ENCODE results near the gene KRTAP10-2. TPM values are rescaled to one million over a fixed set of nuclear protein-coding genes. Genes with fewer than 3 reads are reported as not detected.

Gene KRTAP10-2
- total RNA-seq, 2 experiments from 2014 or later = not detected

DNA sequence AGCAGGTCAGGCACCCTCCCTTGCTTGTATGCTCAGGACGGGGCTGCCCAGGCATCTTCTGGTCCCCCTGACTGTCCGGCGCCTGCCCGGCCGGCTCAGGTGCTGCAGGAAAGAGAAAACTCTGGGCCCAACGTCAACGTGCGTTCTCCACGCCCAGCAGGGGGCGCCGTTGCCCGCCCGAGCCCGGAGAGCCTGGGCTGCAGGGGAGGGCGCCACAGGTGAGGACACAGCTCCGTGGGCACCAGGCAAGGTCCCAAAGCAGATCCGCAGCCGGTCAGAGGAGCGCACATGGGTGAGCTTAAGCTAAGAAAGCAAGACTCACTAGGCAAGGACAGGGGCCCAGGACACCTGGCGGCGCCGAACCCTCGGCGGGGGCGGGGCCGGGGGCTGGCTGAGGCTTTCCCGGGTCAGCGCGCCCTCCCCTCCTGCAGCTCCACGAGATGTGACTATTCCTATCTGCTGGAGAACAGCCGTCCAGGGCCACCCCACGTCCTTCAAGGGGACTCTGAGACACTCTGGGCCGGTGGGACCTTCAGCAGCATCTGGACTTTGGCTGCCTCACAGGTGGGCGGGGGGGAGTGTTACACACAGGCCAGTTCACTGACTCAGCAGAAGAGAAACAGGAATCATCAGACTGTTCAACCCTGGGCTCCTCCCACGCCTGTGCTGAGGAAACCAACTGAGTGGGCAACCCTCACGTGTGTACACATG is 40.6 kb downstream of the KRTAP10-2 start:
- no peaks in the 10 kb centered on the region for H3K9me3 Mint-ChIP-seq
- H3K36me3 Mint-ChIP-seq (ENCODE audit: low read depth) = no peaks in the 10 kb centered on the region
- ChIA-PET POLR2A (interaction anchor here (0.8 kb wide), 1 partner anchor 47 kb away, joined by 3 read pairs; no protein-coding TSS in a partner anchor), CTCF (interaction anchor here (0.6 to 2.6 kb wide), 45 partner anchors 9 to 417 kb away, joined by 3 to 31 read pairs (median 4); partner anchors contain the start of genes KRTAP12-3 and UBE2G2)
- DNase-seq = peak; percentile 78
- intact Hi-C loops (cut with micrococcal nuclease) = loop anchor here (5.0 to 10.0 kb wide), 2 partner anchors 234 to 282 kb away; no protein-coding TSS in a partner anchor
- peaks cover 4% of the 10 kb centered on the region for H3K4me1 Mint-ChIP-seq (ENCODE audit: low read depth)
- TF ChIP-seq, protein P1, sequence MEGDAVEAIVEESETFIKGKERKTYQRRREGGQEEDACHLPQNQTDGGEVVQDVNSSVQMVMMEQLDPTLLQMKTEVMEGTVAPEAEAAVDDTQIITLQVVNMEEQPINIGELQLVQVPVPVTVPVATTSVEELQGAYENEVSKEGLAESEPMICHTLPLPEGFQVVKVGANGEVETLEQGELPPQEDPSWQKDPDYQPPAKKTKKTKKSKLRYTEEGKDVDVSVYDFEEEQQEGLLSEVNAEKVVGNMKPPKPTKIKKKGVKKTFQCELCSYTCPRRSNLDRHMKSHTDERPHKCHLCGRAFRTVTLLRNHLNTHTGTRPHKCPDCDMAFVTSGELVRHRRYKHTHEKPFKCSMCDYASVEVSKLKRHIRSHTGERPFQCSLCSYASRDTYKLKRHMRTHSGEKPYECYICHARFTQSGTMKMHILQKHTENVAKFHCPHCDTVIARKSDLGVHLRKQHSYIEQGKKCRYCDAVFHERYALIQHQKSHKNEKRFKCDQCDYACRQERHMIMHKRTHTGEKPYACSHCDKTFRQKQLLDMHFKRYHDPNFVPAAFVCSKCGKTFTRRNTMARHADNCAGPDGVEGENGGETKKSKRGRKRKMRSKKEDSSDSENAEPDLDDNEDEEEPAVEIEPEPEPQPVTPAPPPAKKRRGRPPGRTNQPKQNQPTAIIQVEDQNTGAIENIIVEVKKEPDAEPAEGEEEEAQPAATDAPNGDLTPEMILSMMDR (IDR thresholded peaks at IDR 0.05) = peak; percentile 93
- ATAC-seq = peak; percentile 90
- no peak overlapping the region for H3K27ac Mint-ChIP-seq
- H3K4me3 Mint-ChIP-seq = peak overlapping the region; percentile 27
- H3K27me3 Mint-ChIP-seq = no peaks in the 10 kb centered on the region

DNA sequence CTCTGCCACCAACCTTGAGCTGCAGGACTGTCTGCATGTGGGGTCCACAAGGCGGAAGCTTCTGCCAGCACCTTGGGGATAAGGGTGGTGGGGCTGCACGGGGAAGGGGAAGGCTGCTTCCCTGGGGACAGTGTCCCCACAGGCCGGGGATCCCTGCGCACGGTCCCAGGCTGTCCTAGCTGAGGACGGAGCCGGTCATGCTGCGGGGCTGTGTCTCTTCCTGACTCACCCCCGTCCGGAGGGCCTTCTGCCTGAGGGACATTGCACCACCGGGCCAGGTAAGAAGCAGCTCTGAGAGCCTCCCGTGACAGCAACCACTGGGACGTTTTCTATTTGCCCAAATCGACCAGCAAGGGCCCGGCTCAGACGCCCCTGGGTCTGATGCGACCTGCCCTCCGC is 41.2 kb downstream of the KRTAP10-2 start:
- no peaks in the 10 kb centered on the region for H3K9me3 Mint-ChIP-seq
- intact Hi-C loops (cut with micrococcal nuclease) = loop anchor here (5.0 to 10.0 kb wide), 2 partner anchors 235 to 282 kb away; no protein-coding TSS in a partner anchor
- H3K4me1 Mint-ChIP-seq (ENCODE audit: low read depth) = peaks cover 4% of the 10 kb centered on the region
- H3K4me3 Mint-ChIP-seq = no peak overlapping the region
- H3K27ac Mint-ChIP-seq = no peak overlapping the region
- ATAC-seq (no peak), DNase-seq (no peak)
- no peaks in the 10 kb centered on the region for H3K36me3 Mint-ChIP-seq (ENCODE audit: low read depth)
- TF ChIP-seq, protein P1 (IDR thresholded peaks at IDR 0.05) = no peak
- POLR2A ChIA-PET = interaction anchor here (0.6 to 0.8 kb wide), 2 partner anchors 33 to 47 kb away, joined by 3 read pairs; no protein-coding TSS in a partner anchor
- CTCF ChIA-PET = interaction anchor here (0.7 to 2.6 kb wide), 32 partner anchors 9 to 417 kb away, joined by 3 to 31 read pairs (median 4); partner anchors contain the start of gene UBE2G2
- no peaks in the 10 kb centered on the region for H3K27me3 Mint-ChIP-seq

DNA sequence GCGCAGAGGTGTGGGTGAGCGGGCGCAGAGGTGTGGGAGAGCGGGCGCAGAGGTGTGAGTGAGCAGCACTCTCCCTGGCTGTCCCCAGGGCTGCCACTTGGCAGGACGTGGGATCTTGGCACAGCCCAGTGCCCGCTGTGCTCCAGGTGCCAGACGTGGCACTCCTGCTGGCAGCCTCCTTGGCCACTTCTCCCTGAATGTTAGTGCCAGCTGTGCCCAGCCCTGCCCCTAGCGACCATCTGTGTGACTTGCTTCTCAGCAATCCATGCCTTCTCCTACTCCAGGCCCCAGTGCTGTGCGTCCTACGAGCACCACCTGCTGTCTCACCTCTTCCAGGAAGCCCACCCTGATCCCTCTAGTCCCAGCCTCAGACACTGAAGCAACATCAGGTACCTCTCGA is 41.8 kb downstream of the KRTAP10-2 start:
- H3K36me3 Mint-ChIP-seq (ENCODE audit: low read depth) = no peaks in the 10 kb centered on the region
- no peak for ATAC-seq
- no peak overlapping the region for H3K4me3 Mint-ChIP-seq
- no peaks in the 10 kb centered on the region for H3K9me3 Mint-ChIP-seq
- no peak overlapping the region for H3K27ac Mint-ChIP-seq
- peaks cover 4% of the 10 kb centered on the region for H3K4me1 Mint-ChIP-seq (ENCODE audit: low read depth)
- POLR2A ChIA-PET = interaction anchor here (0.6 to 0.8 kb wide), 2 partner anchors 33 to 46 kb away, joined by 3 read pairs; no protein-coding TSS in a partner anchor
- CTCF ChIA-PET = interaction anchor here (0.7 to 2.6 kb wide), 24 partner anchors 8 to 418 kb away, joined by 3 to 31 read pairs (median 4); partner anchors contain the start of gene UBE2G2
- TF ChIP-seq, protein P1 (IDR thresholded peaks at IDR 0.05) = no peak
- no peaks in the 10 kb centered on the region for H3K27me3 Mint-ChIP-seq
- intact Hi-C loops (cut with micrococcal nuclease) = no loop called here
- no peak for DNase-seq

DNA sequence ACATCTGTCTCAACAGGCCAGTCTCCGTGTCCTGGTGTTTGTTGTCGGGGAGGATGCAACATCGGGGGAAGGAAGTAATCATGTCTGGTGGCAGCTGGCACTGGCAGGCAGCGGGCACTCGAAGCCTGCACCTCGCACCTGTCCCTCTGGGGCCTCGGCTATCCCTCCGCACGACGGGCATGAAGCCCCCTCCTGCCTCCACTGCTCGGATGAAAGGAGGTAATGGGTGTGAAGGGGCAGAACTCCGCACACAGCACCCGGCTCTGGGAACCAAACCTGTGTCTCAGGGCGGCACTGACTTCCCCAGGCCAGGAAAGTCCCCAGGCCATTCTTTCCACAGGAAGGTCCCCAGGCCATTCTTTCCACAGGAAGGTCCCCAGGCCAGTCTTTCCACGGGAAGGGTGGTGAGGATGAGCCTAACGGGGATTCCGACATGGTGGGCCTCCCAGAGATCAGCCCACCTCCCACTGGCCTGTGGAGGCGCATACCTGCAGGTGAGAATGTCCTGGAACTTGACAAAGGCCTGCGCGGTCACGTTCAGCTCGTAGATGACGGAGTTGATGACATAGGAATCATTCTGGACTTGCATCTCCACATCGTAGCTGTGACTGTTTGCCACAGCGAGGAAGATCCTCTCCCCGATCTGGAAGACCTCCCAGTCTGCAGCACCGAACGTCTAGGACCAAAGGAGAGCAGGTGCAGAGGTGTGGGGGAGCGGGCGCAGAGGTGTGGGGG is 42.4 kb downstream of the KRTAP10-2 start:
- no peak overlapping the region for H3K4me3 Mint-ChIP-seq
- TF ChIP-seq, protein P1 (IDR thresholded peaks at IDR 0.05) = no peak
- no peak overlapping the region for H3K27ac Mint-ChIP-seq
- ChIA-PET POLR2A (no interaction called here), CTCF (interaction anchor here (1.5 to 2.2 kb wide), 2 partner anchors 29 to 284 kb away, joined by 3 to 28 read pairs; no protein-coding TSS in a partner anchor)
- DNase-seq (no peak), ATAC-seq (no peak)
- H3K27me3 Mint-ChIP-seq = no peaks in the 10 kb centered on the region
- H3K4me1 Mint-ChIP-seq (ENCODE audit: low read depth) = peaks cover 7% of the 10 kb centered on the region
- H3K36me3 Mint-ChIP-seq (ENCODE audit: low read depth) = no peaks in the 10 kb centered on the region
- intact Hi-C loops (cut with micrococcal nuclease) = no loop called here
- no peaks in the 10 kb centered on the region for H3K9me3 Mint-ChIP-seq
